NB4 (cell line): ENCODE measurements around the gene PPIF.

ENCODE experiments used
- CTCF ChIP-seq: IDR thresholded peaks from one replicate; pipeline ENCODE4 v1.5.1; 2012; ENCODE audit warnings: low read depth, low read length
- MAX ChIP-seq: IDR thresholded peaks from 2 replicates; pipeline ENCODE4 v1.6.1; 2011; ENCODE audit warnings: low read depth, low read length

- TF ChIP-seq CTCF (no peak), MAX (no peak)
These were observed 20.3 kb downstream of the PPIF start for GRCh38 chr10:79367426-79368189.
